Spleen (tissue), 11 donors: ENCODE data around the gene ERC1. TPM values are rescaled to one million over a fixed set of nuclear protein-coding genes. Genes with fewer than 3 reads are reported as not detected.

Experiments
- DNase-seq: peaks from one replicate; pipeline ENCODE4 v3.0.0-alpha.2; 2020
- H3K27ac ChIP-seq, 8 donors: fragments of 200-600 bp; sonication (generic) in 7 of 8; 1 replicate in 4 of 8; 2 replicates in 4 of 8; pipeline versions ENCODE4 v1.5.0 to v1.8.0; 2016 to 2021; ENCODE audit warnings: inconsistent platforms in 4 of 8, mild to moderate bottlenecking in 4 of 8, moderate library complexity in 1 of 8
- H3K27me3 ChIP-seq, 7 donors: fragments of 200-600 bp; sonication (generic) in 6 of 7; replicated peaks in 1 of 7; 1 replicate in 4 of 7; 2 replicates in 3 of 7; pipeline versions ENCODE4 v1.5.0 to v1.8.0; 2016 to 2021; ENCODE audit warnings: inconsistent platforms in 3 of 7, mild to moderate bottlenecking in 1 of 7
- H3K36me3 ChIP-seq, 6 donors: fragments of 200-600 bp; sonication (generic) in 5 of 6; 1 replicate in 4 of 6; 2 replicates in 2 of 6; pipeline versions ENCODE4 v1.5.0 to v1.8.0; 2016 to 2021; ENCODE audit warnings: inconsistent platforms in 2 of 6
- H3K4me1 ChIP-seq, 6 donors: fragments of 200-600 bp; sonication (generic) in 5 of 6; 1 replicate in 3 of 6; 2 replicates in 3 of 6; pipeline versions ENCODE4 v1.5.0 to v1.8.0; 2016 to 2021; ENCODE audit warnings: inconsistent platforms in 3 of 6
- H3K4me3 ChIP-seq, 8 donors: fragments of 200-600 bp; sonication (generic) in 7 of 8; 1 replicate in 4 of 8; 2 replicates in 4 of 8; pipeline versions ENCODE4 v1.5.0 to v1.8.0; 2016 to 2021; ENCODE audit warnings: inconsistent platforms in 4 of 8, mild to moderate bottlenecking in 4 of 8, moderate library complexity in 2 of 8
- H3K9me3 ChIP-seq, 8 donors: fragments of 200-600 bp; sonication (generic) in 7 of 8; 1 replicate in 4 of 8; 2 replicates in 4 of 8; pipeline versions ENCODE4 v1.5.0 to v1.8.0; 2016 to 2021; ENCODE audit warnings: inconsistent platforms in 4 of 8
- POLR2A ChIP-seq, 3 donors: fragments of 450-650 bp; IDR thresholded peaks; one replicate each; pipeline ENCODE4 v1.5.1; 2017; ENCODE audit warnings: antibody characterized with exemption in 3 of 3, mild to moderate bottlenecking in 1 of 3
- POLR2AphosphoS5 ChIP-seq, 3 donors: sonication (generic); formaldehyde crosslinking; IDR thresholded peaks; one replicate each; pipeline ENCODE4 v1.5.1; 2017; ENCODE audit warnings: antibody characterized with exemption in 3 of 3
- WGBS, 5 donors: extraction: QIAGEN DNeasy Blood & Tissue Kit in 3 of 5; methylation state at CpG; one replicate each; pipeline versions ENCODE4 v1.1.5 to v1.1.7; 2013 to 2018; 5-methylcytosine and 5-hydroxymethylcytosine counted together
- intact Hi-C: fragments of 100-400 bp; cut with DNase I; formaldehyde crosslinking; loops from one replicate; pipeline ENCODE4 v1.15.0; 2023; ENCODE audit warnings: low total_unique reads
- polyA plus RNA-seq, 3 donors: library from polyadenylated mRNA; stranded (reverse); fragments of 200-250 nt; gene quantifications; one replicate each; pipeline ENCODE4 v1.2.1, GENCODE V29; 2013
- total RNA-seq, 7 donors: library from RNA; depleted of rRNA in 3 of 7; stranded (reverse); fragments of >200 nt in 3 of 7; fragmentation: NEBNext Ultra II Directional in 4 of 7; extraction: Animal tissue kit (Norgen Biotek cat#: 25700) in 4 of 7; gene quantifications; one replicate each; pipeline versions ENCODE4 v1.1.0 to v1.2.1, GENCODE V29; 2016 to 2021
- TF ChIP-seq, protein P1 (sequence below), 11 experiments: fragments of 200-600 bp in 7 of 11; fragments of 450-650 bp in 4 of 11; sonication (generic) in 4 of 11; IDR thresholded peaks in 8 of 11; conservative IDR thresholded peaks in 3 of 11; 1 replicate in 7 of 11; 2 replicates in 4 of 11; pipeline versions ENCODE4 v1.4.0 to v1.8.0; 2016 to 2021; ENCODE audit warnings: antibody characterized with exemption in 11 of 11, inconsistent platforms in 4 of 11, mild to moderate bottlenecking in 1 of 11
- donor health status: healthy with polysubstance abuse.
- donor health status: DM: no; HTN: no; CAD: no; lungs with moderate emphysema.
- donor health status: DM: no; HTN: no; CAD: no.
- donor health status: Bipolar disorder and iron deficiency.
- donor health status: healthy.
- donor health status: DM: no; HTN: no; CAD: no.
- donor health status: DM: yes; HTN: yes; CAD: no.

The ERC1 gene
- total and polyA plus RNA-seq, 10 donors: 1.2 to 73.4 (median 42.6) TPM

DNA sequence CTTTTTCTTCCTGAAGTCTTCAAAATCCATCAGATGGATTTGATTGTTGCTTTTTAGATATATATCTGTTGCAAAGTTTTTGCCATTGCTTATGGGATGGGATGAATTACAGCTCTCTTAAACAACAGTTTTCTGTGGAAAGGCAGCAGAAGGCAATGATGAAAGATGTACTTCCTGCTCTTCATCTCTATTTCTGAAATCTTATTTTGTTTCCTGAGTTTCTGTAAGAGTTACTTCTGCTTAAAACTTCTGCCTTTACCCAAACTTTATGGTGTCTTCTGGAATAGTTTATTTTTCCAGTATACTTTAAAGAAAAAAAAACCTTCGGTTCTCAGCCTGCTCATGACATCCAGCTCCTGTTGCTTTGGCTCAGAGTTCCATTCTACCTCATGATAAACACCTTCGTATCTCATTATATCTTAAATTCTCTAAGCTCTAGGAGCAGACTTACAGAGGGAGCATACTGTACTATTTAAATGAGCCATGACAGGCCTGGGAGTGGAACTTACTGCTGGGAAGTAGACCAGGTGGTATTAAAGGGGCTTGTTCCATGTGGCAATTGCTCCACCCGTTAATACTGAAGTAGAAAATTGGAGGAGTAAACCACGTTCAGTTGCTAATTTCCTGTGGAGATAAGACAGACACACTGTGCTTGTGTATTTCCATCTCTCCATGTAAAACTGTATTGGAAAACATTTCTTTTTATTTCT is 314.9 kb downstream of the ERC1 start:
- H3K4me1 ChIP-seq: peaks cover 0 to 62% (median 36%) of the 10 kb centered on the region in 6 donors
- peaks cover 0 to 9% (median 0%) of the 10 kb centered on the region in 6 donors for H3K36me3 ChIP-seq
- TF ChIP-seq POLR2AphosphoS5 (IDR thresholded peaks at IDR 0.05): no peak
- TF ChIP-seq, protein P1, sequence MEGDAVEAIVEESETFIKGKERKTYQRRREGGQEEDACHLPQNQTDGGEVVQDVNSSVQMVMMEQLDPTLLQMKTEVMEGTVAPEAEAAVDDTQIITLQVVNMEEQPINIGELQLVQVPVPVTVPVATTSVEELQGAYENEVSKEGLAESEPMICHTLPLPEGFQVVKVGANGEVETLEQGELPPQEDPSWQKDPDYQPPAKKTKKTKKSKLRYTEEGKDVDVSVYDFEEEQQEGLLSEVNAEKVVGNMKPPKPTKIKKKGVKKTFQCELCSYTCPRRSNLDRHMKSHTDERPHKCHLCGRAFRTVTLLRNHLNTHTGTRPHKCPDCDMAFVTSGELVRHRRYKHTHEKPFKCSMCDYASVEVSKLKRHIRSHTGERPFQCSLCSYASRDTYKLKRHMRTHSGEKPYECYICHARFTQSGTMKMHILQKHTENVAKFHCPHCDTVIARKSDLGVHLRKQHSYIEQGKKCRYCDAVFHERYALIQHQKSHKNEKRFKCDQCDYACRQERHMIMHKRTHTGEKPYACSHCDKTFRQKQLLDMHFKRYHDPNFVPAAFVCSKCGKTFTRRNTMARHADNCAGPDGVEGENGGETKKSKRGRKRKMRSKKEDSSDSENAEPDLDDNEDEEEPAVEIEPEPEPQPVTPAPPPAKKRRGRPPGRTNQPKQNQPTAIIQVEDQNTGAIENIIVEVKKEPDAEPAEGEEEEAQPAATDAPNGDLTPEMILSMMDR (IDR thresholded peaks at IDR 0.05 in 8 of 11, conservative IDR thresholded peaks at IDR 0.05 in 3 of 11): no peak
- no peak for TF ChIP-seq POLR2A (IDR thresholded peaks at IDR 0.05)
- no peak for DNase-seq
- peak overlapping the region in 7 of 8 donors; percentile 13 to 85 (median 74) for H3K27ac ChIP-seq
- H3K27me3 ChIP-seq: no peaks in the 10 kb centered on the region
- peak overlapping the region in 1 of 8 donors; percentile 7 for H3K4me3 ChIP-seq
- no peaks in the 10 kb centered on the region for H3K9me3 ChIP-seq
- intact Hi-C loops: no loop called here
- WGBS, 5 donors: 30 to 62% (median 42%) methylated on average over 4 of the region's 4 CpGs

DNA sequence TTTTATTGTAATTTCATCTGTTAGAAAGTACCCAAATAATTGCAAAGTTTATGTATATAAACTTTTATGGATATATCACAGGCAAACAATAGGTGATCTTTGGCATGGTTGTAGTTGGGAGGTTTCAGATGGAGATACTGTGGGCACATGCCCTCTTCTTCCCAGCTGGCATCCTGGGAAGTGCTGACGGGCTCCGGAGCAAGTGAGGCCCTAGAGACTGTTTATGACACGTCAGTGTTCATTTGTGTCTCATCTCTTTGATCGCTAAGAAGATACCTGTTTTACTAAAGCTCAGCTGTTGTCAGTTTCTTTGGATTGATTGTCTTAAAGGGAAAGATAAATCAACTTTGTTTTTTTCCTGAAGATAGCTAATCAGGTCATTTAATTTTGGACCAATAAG is 315.8 kb downstream of the ERC1 start:
- Histone ChIP-seq H3K27me3 (no peaks in the 10 kb centered on the region), H3K4me3 (peak overlapping the region in 1 of 8 donors; percentile 4), H3K4me1 (peaks cover 0 to 66% (median 36%) of the 10 kb centered on the region in 6 donors), H3K9me3 (no peaks in the 10 kb centered on the region), H3K36me3 (peaks cover 0 to 10% (median 0%) of the 10 kb centered on the region in 6 donors), H3K27ac (peak overlapping the region in 7 of 8 donors; percentile 13 to 85 (median 74))
- intact Hi-C loops: no loop called here
- DNase-seq: no peak
- 68 to 89% (median 83%) methylated on average over 4 of the region's 4 CpGs for WGBS, 5 donors
- no peak for TF ChIP-seq POLR2A (IDR thresholded peaks at IDR 0.05)
- no peak for TF ChIP-seq POLR2AphosphoS5 (IDR thresholded peaks at IDR 0.05)

DNA sequence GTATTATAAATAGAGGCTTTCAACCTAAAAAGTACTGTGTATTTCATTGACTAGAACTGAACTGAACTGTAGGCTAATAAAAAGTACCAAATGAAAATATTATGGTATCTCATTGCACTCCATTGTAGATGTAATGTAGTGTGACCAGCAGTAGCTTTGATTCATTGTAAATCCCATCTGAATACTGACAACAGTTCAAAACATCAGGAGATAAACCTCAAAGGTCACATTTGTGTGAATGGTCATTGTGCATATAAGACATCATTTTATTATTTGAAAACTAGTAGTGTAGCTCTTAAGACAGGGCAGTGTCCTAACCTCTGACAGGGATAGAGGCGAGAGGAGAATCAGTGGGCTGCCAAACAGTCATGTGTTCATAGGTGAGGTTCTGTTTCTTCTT is 316.8 kb downstream of the ERC1 start:
- Histone ChIP-seq H3K4me3 (no peak overlapping the region), H3K36me3 (peaks cover 0 to 18% (median 0%) of the 10 kb centered on the region in 6 donors), H3K4me1 (peaks cover 0 to 66% (median 36%) of the 10 kb centered on the region in 6 donors), H3K27me3 (no peaks in the 10 kb centered on the region), H3K9me3 (no peaks in the 10 kb centered on the region), H3K27ac (peak overlapping the region in 5 of 8 donors; percentile 4 to 85 (median 77))
- DNase-seq: no peak
- intact Hi-C loops: no loop called here
- WGBS, 5 donors: 88 to 98% (median 97%) methylated on average over 1 of the region's 1 CpG
- TF ChIP-seq, protein P1 (IDR thresholded peaks at IDR 0.05 in 8 of 11, conservative IDR thresholded peaks at IDR 0.05 in 3 of 11): no peak
- no peak for TF ChIP-seq POLR2AphosphoS5 (IDR thresholded peaks at IDR 0.05)
- no peak for TF ChIP-seq POLR2A (IDR thresholded peaks at IDR 0.05)

DNA sequence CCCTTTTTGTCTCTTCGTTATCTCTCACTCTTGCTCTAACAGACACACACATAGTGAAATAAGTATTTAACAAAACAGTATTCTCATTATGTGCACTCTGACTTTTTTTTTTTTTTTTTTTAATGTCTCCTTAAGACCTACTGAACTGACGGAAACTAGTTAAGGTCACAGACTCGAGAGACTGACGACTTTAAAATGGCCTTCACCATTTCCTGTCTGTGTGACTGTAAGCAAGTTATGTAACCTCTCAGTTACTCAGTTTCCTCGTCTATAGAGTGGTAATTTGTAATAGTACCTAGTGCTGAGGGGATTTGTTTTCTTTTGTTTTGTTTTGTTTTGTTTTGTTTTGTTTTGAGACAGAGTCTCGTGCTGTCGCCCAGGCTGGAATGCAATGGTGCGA is 318.6 kb downstream of the ERC1 start:
- TF ChIP-seq, protein P1 (IDR thresholded peaks at IDR 0.05 in 8 of 11, conservative IDR thresholded peaks at IDR 0.05 in 3 of 11): no peak
- TF ChIP-seq POLR2A (IDR thresholded peaks at IDR 0.05) (no peak), POLR2AphosphoS5 (IDR thresholded peaks at IDR 0.05) (no peak)
- Histone ChIP-seq H3K4me3 (no peak overlapping the region), H3K27ac (peak overlapping the region in 6 of 8 donors; percentile 1 to 85 (median 48)), H3K9me3 (peaks cover 0 to 18% (median 10%) of the 10 kb centered on the region in 8 donors), H3K36me3 (peaks cover 0 to 36% (median 0%) of the 10 kb centered on the region in 6 donors), H3K27me3 (no peaks in the 10 kb centered on the region), H3K4me1 (peaks cover 0 to 66% (median 36%) of the 10 kb centered on the region in 6 donors)
- WGBS, 5 donors: 41 to 55% (median 52%) methylated on average over 8 of the region's 8 CpGs
- DNase-seq: no peak
- intact Hi-C loops: no loop called here
